ENCODE results near the gene GARIN6.

DNA sequence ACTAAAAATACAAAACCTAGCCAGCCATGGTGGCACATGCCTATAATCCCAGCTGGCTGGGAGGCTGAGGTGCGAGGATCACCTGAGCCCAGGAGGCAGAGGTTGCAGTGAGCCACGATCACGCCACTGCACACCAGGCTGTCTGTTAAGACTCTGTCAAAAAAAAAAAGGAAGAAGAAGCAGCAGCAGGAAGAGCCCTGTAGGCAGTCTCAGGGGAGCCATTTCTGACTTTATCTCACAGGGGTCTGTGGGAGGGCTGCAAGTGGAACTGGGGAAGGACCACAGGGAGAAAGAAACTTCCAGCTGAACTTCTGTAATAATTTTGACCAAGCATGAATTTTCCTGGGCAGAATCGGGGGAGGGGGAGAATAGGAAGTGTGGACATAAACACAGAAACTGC lies 32.7 kb downstream of the GARIN6 start:
- TF ChIP-seq NFRKB (IDR thresholded peaks at IDR 0.05) = no peak
- TF ChIP-seq ELF4 (IDR thresholded peaks at IDR 0.05) = no peak

Data from HEK293T (cell line).